Inflammatory macrophage treated with lipopolysaccharide for 4 hours (primary cell): Measurements from ENCODE around the gene HINT1.
A peak's percentile ranks its signal among the peaks of the same experiment; 100 is the strongest.
"Not testable (repeated sequence)": the region's sequence is repeated elsewhere in the genome, so short reads cannot be mapped to it uniquely, and the experiment has no call there.

ENCODE experiments used
- DNase-seq: peaks from one replicate; pipeline ENCODE4 v3.0.0-alpha.2; 2020

HINT1 gene

GRCh38 chr5:131170540-131171275 lies 5.7 kb upstream of the HINT1 start, which contains the start of gene LYRM7:
TSS of gene LYRM7 (plus strand) at chr5:131170944. CDS start at chr5:131171021, 77 bp downstream.
- peak; percentile 100 for DNase-seq

GRCh38 chr5:131169810-131170539 lies 4.9 kb upstream of the HINT1 start:
- DNase-seq: no peak

- no peak for DNase-seq
Measured at GRCh38 chr5:131167615-131168014, 2.6 kb upstream of the HINT1 start.

GRCh38 chr5:131164191-131165118 lies 601 bp downstream of the HINT1 start:
- DNase-seq: peak; percentile 76

- DNase-seq: peak; percentile 60
Measured at GRCh38 chr5:131163276-131164119, 1.6 kb downstream of the HINT1 start.

- no peak for DNase-seq
Measured at GRCh38 chr5:131160134-131160533, 4.9 kb downstream of the HINT1 start.

- DNase-seq: no peak
Measured at GRCh38 chr5:131156957-131157356, 8.1 kb downstream of the HINT1 start.

GRCh38 chr5:131156385-131156784 lies 8.7 kb downstream of the HINT1 start:
- DNase-seq: no peak

- DNase-seq: no peak
Measured at GRCh38 chr5:131151216-131151615, 13.8 kb downstream of the HINT1 start.

GRCh38 chr5:131150408-131150807 lies 14.6 kb downstream of the HINT1 start:
- no peak for DNase-seq

GRCh38 chr5:131148835-131149234 lies 16.2 kb downstream of the HINT1 start:
- DNase-seq: no peak

GRCh38 chr5:131147258-131147657 lies 17.8 kb downstream of the HINT1 start:
- DNase-seq: no peak

- DNase-seq: peak; percentile 60
Measured at GRCh38 chr5:131142970-131143617, 22.0 kb downstream of the HINT1 start.

GRCh38 chr5:131139321-131139720 lies 25.7 kb downstream of the HINT1 start:
- DNase-seq: no peak

- DNase-seq: not testable (repeated sequence)
Measured at GRCh38 chr5:131138406-131138805, 26.6 kb downstream of the HINT1 start.

GRCh38 chr5:131133091-131133490 lies 32.0 kb downstream of the HINT1 start:
- not testable (repeated sequence) for DNase-seq

- no peak for DNase-seq
Measured at GRCh38 chr5:131129306-131129705, 35.8 kb downstream of the HINT1 start.

- DNase-seq: not testable (repeated sequence)
Measured at GRCh38 chr5:131127244-131127643, 37.8 kb downstream of the HINT1 start.

GRCh38 chr5:131114754-131115153 lies 50.3 kb downstream of the HINT1 start:
- DNase-seq: no peak

GRCh38 chr5:131112424-131112823 lies 52.6 kb downstream of the HINT1 start:
- no peak for DNase-seq

- no peak for DNase-seq
Measured at GRCh38 chr5:131110256-131110594, 54.8 kb downstream of the HINT1 start.
